ENCODE results near the gene PRKRA.

DNA sequence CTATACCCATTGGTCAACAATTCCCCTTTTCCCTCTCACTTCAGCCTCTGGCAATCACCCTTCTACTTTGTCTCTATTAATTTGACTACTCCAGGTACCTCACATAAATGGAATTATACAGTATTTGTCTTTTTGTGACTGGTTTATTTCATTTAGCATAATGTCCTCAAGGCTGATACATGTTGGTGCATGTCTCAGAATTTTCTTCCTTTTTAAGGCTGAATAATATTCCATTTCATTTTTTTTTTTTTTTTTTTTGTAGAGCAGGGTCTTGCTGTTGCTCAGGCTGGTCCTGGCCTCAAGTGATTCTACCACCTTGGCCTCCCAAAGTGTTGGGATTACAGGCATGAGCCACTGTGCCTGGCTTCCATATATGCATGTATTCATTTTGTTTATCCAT, 25.5 kb upstream of the PRKRA start:
- TF ChIP-seq, protein P1, sequence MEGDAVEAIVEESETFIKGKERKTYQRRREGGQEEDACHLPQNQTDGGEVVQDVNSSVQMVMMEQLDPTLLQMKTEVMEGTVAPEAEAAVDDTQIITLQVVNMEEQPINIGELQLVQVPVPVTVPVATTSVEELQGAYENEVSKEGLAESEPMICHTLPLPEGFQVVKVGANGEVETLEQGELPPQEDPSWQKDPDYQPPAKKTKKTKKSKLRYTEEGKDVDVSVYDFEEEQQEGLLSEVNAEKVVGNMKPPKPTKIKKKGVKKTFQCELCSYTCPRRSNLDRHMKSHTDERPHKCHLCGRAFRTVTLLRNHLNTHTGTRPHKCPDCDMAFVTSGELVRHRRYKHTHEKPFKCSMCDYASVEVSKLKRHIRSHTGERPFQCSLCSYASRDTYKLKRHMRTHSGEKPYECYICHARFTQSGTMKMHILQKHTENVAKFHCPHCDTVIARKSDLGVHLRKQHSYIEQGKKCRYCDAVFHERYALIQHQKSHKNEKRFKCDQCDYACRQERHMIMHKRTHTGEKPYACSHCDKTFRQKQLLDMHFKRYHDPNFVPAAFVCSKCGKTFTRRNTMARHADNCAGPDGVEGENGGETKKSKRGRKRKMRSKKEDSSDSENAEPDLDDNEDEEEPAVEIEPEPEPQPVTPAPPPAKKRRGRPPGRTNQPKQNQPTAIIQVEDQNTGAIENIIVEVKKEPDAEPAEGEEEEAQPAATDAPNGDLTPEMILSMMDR (IDR thresholded peaks at IDR 0.05; ENCODE audit: low read depth, low read length, poor library complexity, severe bottlenecking), result no peak
- TF ChIP-seq EZH2phosphoT487 (IDR thresholded peaks at IDR 0.05; ENCODE audit: borderline replicate concordance, low read length), result no peak
